ENCODE results near the gene CTSO.
"Not testable (repeated sequence)": the region's sequence is repeated elsewhere in the genome, so short reads cannot be mapped to it uniquely, and the experiment has no call there.

The CTSO gene

DNA sequence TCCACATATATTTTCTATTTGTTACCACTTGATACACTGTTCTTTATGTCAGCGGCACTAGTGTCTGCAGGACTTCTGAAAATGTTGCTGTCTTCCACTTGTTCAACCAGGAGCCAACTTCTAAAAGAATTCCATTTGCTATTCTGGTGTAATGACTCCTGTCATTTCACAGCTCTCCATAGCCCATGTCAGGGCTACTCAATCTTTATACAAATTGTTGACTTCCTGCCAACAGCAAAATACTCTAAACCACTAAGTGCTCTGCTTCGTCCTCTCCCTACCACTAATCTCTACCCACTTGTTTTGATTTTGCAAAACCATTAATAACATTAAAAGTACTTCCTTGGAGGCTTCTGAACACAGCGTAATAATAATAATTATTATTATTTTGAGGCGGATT, 7.2 kb downstream of the CTSO start:
- Mint-ChIP-seq H3K4me3 (no peak overlapping the region), H3K27ac (ENCODE audit: low read depth) (no peak overlapping the region), H3K9me3 (no peaks in the 10 kb centered on the region), H3K36me3 (ENCODE audit: insufficient read depth) (no peaks in the 10 kb centered on the region), H3K27me3 (no peaks in the 10 kb centered on the region), H3K4me1 (peaks cover 8% of the 10 kb centered on the region)
- ATAC-seq (replicated peaks; ENCODE audit: extremely low read depth, poor library complexity, severe bottlenecking) (no peak), DNase-seq (ENCODE audit: low spot score in 2 of 2) (no peak)

DNA sequence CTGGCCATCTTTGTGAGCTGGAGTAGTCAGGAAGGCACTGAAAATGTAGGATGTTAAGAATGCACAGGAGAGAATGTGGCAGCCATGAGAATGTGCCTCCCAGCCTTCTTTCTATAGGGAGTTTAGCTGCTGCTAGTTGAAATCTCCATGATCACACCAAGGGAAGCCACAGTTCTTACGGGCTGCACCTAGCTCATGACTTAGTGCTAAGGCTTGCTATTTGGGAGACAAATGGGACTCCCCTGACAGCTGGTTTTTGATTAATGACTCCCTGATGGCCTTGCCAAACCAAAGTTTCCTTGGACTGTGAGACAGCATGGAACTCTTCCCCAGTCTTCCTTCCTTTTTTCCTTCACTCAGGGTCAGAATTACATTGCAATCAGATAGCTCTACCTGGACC, 9.2 kb downstream of the CTSO start:
- no peak overlapping the region for H3K27ac Mint-ChIP-seq (ENCODE audit: low read depth)
- H3K4me1 Mint-ChIP-seq = peaks cover 7% of the 10 kb centered on the region

DNA sequence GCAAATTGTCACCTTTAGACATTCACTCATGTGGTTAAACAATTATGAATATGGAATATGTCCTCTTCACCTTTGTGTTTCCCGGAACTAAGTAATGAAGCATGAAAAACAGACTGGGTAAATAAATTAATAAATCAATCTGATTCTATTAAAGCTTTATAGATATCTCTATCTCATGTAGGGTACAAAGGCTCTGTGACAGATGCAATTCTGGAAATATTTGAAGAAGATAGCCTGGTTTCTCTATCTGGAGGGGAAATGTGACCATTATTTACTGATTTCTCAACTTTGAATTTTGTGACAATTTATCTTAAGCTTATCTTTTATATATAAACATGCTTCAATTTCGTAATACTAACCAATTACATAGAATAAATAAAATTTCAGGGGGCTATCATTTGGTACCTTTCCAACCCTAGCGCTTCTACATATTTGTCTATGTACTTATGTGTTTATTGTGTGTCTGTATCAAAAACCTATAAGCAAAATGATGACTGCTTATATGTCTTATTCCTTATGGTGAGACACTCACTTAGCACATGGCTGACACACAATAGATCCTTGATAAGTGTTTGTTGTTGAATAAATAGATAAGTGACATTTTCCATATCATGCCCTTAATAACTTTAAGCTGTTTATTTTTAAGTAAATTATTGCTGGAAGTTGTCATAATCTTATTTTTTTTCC, 9.9 kb downstream of the CTSO start:
- Mint-ChIP-seq H3K4me3 (no peak overlapping the region), H3K36me3 (ENCODE audit: insufficient read depth) (peaks cover 10% of the 10 kb centered on the region), H3K9me3 (no peaks in the 10 kb centered on the region), H3K4me1 (peaks cover 7% of the 10 kb centered on the region), H3K27me3 (no peaks in the 10 kb centered on the region), H3K27ac (ENCODE audit: low read depth) (no peak overlapping the region)
- ATAC-seq (replicated peaks; ENCODE audit: extremely low read depth, poor library complexity, severe bottlenecking) = no peak
- DNase-seq (ENCODE audit: low spot score in 2 of 2) = no peak

More for the DNA sequence above, 9.2 kb downstream of the CTSO start:
- Mint-ChIP-seq H3K9me3 (no peaks in the 10 kb centered on the region), H3K36me3 (ENCODE audit: insufficient read depth) (peaks cover 8% of the 10 kb centered on the region), H3K4me3 (no peak overlapping the region), H3K27me3 (no peaks in the 10 kb centered on the region)
- no peak for ATAC-seq (replicated peaks; ENCODE audit: extremely low read depth, poor library complexity, severe bottlenecking)
- no peak for DNase-seq (ENCODE audit: low spot score in 2 of 2)

GRCh38 chr4:155941820-155942219, 11.8 kb downstream of the CTSO start:
- Mint-ChIP-seq H3K36me3 (ENCODE audit: insufficient read depth) (peaks cover 18% of the 10 kb centered on the region), H3K27ac (ENCODE audit: low read depth) (no peak overlapping the region), H3K4me1 (no peaks in the 10 kb centered on the region), H3K4me3 (no peak overlapping the region), H3K27me3 (no peaks in the 10 kb centered on the region), H3K9me3 (no peaks in the 10 kb centered on the region)
- ATAC-seq (replicated peaks; ENCODE audit: extremely low read depth, poor library complexity, severe bottlenecking) (no peak), DNase-seq (ENCODE audit: low spot score in 2 of 2) (no peak)

DNA sequence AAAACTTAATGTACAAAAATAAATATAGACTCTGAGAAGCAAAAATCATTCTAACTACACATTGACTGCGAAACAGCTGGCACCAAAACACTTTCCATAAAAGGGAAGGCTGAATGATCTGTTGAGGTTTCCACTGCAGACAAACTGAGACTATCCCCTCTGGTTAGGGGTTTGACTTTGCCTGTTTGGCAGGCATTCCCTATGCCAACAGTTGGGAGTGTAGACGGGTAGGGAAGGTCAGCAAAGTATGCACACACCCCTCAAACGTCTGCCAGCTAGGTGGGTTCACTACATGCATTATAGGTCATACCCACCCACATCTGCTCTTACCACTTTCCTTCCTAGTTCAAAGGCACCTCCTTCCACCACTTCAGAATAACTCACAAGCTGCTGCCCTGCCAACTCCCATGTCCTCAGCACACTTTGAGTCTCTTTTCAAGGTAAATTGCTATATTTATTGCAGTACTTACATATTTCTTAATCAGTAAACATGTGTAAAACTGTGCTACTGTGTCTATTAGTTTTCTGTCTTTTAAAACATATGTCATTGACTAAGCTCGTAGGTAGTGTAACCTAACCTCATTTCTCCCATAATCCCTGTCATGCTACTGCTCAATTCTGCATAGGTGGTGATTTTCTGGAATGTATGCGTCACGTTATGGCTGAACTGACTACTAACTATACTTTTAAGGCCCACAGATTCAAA, 12.4 kb downstream of the CTSO start:
- DNase-seq (ENCODE audit: low spot score in 2 of 2) (no peak), ATAC-seq (replicated peaks; ENCODE audit: extremely low read depth, poor library complexity, severe bottlenecking) (no peak)
- Mint-ChIP-seq H3K36me3 (ENCODE audit: insufficient read depth) (peaks cover 20% of the 10 kb centered on the region), H3K4me3 (no peak overlapping the region), H3K27me3 (no peaks in the 10 kb centered on the region), H3K9me3 (no peaks in the 10 kb centered on the region), H3K4me1 (no peaks in the 10 kb centered on the region), H3K27ac (ENCODE audit: low read depth) (no peak overlapping the region)

DNA sequence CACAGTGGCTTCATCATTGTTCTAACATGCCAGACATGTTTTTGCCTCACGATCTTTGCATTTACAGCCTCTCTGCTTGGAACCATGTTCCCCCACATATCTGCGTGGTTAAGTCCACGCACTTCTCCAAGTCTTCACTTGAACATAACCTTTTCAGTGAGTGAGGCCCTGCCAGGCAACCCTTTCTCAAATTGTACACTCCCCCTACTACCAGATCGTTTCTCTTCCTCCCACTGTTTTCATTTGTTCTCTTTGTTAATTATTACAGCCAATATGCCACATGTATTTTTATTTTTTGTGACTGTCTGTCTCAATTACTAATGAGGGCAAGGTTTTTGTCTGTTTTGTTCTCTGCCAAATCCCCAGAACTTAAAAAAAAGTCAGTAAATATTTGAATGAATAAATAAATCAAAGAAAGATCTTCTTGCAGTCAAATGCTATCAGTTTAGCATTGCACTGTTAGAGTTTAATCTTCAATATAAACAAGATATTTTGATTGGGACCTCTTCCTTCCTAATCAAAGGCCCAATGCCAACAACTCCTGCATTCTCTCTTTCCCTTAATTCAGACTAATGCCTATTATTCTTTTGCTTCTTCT, 18.2 kb downstream of the CTSO start:
- DNase-seq (ENCODE audit: low spot score in 2 of 2) (no peak), ATAC-seq (replicated peaks; ENCODE audit: extremely low read depth, poor library complexity, severe bottlenecking) (no peak)
- Mint-ChIP-seq H3K4me1 (no peaks in the 10 kb centered on the region), H3K27me3 (no peaks in the 10 kb centered on the region), H3K27ac (ENCODE audit: low read depth) (no peak overlapping the region), H3K4me3 (no peak overlapping the region), H3K9me3 (no peaks in the 10 kb centered on the region), H3K36me3 (ENCODE audit: insufficient read depth) (peaks cover 17% of the 10 kb centered on the region)

DNA sequence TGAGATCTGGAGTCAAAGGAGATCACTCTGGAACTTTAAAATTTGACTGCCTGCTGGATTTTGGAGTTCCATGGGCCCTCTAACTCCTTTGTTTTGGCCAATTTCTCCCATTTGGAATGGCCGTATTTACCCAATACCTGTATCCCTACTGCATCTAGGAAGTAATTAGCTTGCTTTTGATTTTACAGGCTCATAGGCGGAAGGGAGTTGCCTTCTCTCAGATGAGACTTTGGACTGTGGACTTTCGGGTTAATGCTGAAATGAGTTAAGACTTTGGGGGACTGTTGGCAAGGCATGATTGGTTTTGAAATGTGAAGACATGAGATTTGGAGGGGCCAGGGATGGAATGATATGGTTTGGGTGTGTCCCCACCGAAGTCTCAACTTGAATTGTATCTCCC, 19.0 kb downstream of the CTSO start:
- peaks cover 14% of the 10 kb centered on the region for H3K36me3 Mint-ChIP-seq (ENCODE audit: insufficient read depth)
- not testable (repeated sequence) for H3K27ac Mint-ChIP-seq (ENCODE audit: low read depth); H3K4me3 Mint-ChIP-seq; H3K27me3 Mint-ChIP-seq; H3K4me1 Mint-ChIP-seq; ATAC-seq (replicated peaks; ENCODE audit: extremely low read depth, poor library complexity, severe bottlenecking); DNase-seq (ENCODE audit: low spot score in 2 of 2); H3K9me3 Mint-ChIP-seq

DNA sequence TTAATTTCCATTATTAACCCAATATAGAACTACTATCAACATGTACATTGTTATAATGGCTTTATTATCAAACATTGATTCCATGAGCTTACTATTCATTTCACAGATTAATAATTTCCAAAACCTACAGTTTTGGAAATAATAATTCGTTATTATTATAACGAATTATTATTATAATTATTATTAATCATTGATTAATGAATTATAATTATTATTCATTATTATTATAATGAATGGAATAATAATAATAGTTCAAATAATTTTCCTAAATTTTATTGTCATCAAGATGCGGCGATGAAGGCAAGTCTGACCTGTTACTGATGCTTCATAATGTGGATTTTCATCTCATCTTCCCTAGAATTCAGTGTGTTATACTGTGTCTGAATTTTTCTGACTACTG, 22.0 kb downstream of the CTSO start:
- H3K27me3 Mint-ChIP-seq = no peaks in the 10 kb centered on the region
- ATAC-seq (replicated peaks; ENCODE audit: extremely low read depth, poor library complexity, severe bottlenecking) (no peak), DNase-seq (ENCODE audit: low spot score in 2 of 2) (no peak)
- no peak overlapping the region for H3K4me3 Mint-ChIP-seq
- no peaks in the 10 kb centered on the region for H3K4me1 Mint-ChIP-seq
- H3K36me3 Mint-ChIP-seq (ENCODE audit: insufficient read depth) = peaks cover 11% of the 10 kb centered on the region
- no peak overlapping the region for H3K27ac Mint-ChIP-seq (ENCODE audit: low read depth)
- H3K9me3 Mint-ChIP-seq = no peaks in the 10 kb centered on the region

DNA sequence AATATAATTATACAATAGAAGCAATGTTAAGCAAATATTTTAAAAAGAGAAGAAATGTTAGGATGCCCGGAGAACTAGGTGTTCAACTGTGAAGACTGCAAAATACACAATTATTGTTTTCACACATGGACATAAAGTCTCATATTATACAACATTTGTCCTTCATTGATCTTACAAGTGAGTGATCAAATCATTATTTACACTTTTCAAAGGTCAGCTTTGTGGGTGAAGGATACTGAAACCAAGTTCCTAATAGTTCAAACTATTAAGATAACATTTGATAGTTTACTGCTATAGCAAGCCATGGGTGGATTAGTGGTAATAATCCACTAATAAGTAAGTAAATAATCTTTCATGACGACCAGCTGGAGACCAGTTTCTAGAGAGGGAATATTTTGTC, 23.3 kb downstream of the CTSO start:
- Mint-ChIP-seq H3K27me3 (no peaks in the 10 kb centered on the region), H3K4me3 (no peak overlapping the region), H3K9me3 (no peaks in the 10 kb centered on the region), H3K27ac (ENCODE audit: low read depth) (no peak overlapping the region), H3K4me1 (no peaks in the 10 kb centered on the region), H3K36me3 (ENCODE audit: insufficient read depth) (peaks cover 9% of the 10 kb centered on the region)
- ATAC-seq (replicated peaks; ENCODE audit: extremely low read depth, poor library complexity, severe bottlenecking) = no peak
- DNase-seq (ENCODE audit: low spot score in 2 of 2) = no peak

DNA sequence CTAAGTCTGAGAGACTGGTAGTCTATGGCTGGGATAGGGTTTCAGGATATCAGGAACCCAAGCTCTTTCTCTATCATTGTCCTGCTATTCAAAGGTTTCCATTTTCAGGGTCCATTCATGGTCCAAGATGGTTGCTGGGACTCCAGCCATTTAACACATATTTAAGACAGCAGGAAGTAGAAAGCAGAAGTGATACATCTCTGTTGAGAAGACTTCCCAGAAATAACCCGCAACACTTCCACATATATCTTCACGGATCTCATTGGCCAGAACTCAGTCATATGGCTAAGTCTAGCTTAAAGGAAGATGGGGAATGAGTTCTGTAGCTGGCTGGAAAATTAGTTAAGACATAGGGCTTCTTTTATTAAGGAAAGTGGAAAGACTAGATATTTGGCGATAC, 23.8 kb downstream of the CTSO start:
- Mint-ChIP-seq H3K27ac (ENCODE audit: low read depth) (no peak overlapping the region), H3K27me3 (no peaks in the 10 kb centered on the region), H3K36me3 (ENCODE audit: insufficient read depth) (peaks cover 9% of the 10 kb centered on the region), H3K4me1 (no peaks in the 10 kb centered on the region), H3K9me3 (no peaks in the 10 kb centered on the region), H3K4me3 (no peak overlapping the region)
- DNase-seq (ENCODE audit: low spot score in 2 of 2) (no peak), ATAC-seq (replicated peaks; ENCODE audit: extremely low read depth, poor library complexity, severe bottlenecking) (no peak)

DNA sequence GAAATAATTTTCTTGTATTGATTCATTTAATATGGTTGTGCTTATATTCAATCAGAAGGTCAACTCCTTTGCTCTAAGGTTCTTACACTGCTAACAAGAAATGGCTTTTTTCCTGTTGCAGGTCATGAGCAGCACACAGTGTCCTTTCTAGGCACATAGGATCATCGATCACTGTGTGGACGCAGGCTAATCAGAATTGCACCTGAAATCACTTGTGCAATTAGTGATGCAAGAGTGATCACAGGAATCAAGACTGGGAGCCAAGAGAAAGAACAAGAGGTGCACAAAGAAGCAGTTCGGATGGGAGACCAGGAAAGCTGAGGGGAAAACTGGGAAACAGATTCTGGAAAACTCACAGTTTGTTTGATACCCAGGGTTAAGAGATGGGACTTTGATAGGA, 29.0 kb downstream of the CTSO start:
- ATAC-seq (replicated peaks; ENCODE audit: extremely low read depth, poor library complexity, severe bottlenecking) (no peak), DNase-seq (ENCODE audit: low spot score in 2 of 2) (no peak)
- Mint-ChIP-seq H3K36me3 (ENCODE audit: insufficient read depth) (peaks cover 16% of the 10 kb centered on the region), H3K4me3 (no peak overlapping the region), H3K27ac (ENCODE audit: low read depth) (no peak overlapping the region), H3K4me1 (no peaks in the 10 kb centered on the region), H3K27me3 (no peaks in the 10 kb centered on the region), H3K9me3 (no peaks in the 10 kb centered on the region)

DNA sequence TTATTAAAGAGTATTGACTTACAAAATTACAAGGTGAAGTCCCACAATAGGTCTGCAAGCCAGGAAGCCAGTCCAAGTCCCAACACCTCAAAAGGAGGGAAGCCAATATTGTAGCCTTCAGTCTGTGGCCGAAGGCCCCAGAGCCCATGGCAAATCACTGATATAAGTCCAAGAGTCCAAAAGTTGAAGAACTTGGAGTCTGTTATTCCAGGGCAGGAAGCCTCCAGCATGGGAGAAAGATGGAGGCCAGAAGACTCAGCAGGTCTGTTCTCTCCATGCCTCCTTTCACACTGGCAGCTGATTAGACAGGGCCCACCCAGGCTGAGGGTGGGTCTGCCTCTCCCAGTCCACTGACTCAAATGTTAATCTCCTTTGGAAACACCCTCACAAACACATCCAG, 32.1 kb downstream of the CTSO start:
- Mint-ChIP-seq H3K4me1 (no peaks in the 10 kb centered on the region), H3K9me3 (no peaks in the 10 kb centered on the region), H3K27me3 (no peaks in the 10 kb centered on the region), H3K4me3 (no peak overlapping the region), H3K27ac (ENCODE audit: low read depth) (no peak overlapping the region), H3K36me3 (ENCODE audit: insufficient read depth) (peaks cover 10% of the 10 kb centered on the region)
- DNase-seq (ENCODE audit: low spot score in 2 of 2) = no peak
- no peak for ATAC-seq (replicated peaks; ENCODE audit: extremely low read depth, poor library complexity, severe bottlenecking)

- no peaks in the 10 kb centered on the region for H3K4me1 Mint-ChIP-seq
- ATAC-seq (replicated peaks; ENCODE audit: extremely low read depth, poor library complexity, severe bottlenecking) (no peak), DNase-seq (ENCODE audit: low spot score in 2 of 2) (no peak)
- H3K4me3 Mint-ChIP-seq = no peak overlapping the region
- no peaks in the 10 kb centered on the region for H3K9me3 Mint-ChIP-seq
- peaks cover 2% of the 10 kb centered on the region for H3K36me3 Mint-ChIP-seq (ENCODE audit: insufficient read depth)
- no peak overlapping the region for H3K27ac Mint-ChIP-seq (ENCODE audit: low read depth)
- H3K27me3 Mint-ChIP-seq = peaks cover 6% of the 10 kb centered on the region
Measured at GRCh38 chr4:155914782-155915181, 38.9 kb downstream of the CTSO start.

All from central memory CD8-positive, alpha-beta T cell (primary cell).